ENCODE results near the gene HTT.
A peak's percentile ranks its signal among the peaks of the same experiment; 100 is the strongest.
"Not testable (repeated sequence)": the region's sequence is repeated elsewhere in the genome, so short reads cannot be mapped to it uniquely, and the experiment has no call there.

The HTT gene

DNA sequence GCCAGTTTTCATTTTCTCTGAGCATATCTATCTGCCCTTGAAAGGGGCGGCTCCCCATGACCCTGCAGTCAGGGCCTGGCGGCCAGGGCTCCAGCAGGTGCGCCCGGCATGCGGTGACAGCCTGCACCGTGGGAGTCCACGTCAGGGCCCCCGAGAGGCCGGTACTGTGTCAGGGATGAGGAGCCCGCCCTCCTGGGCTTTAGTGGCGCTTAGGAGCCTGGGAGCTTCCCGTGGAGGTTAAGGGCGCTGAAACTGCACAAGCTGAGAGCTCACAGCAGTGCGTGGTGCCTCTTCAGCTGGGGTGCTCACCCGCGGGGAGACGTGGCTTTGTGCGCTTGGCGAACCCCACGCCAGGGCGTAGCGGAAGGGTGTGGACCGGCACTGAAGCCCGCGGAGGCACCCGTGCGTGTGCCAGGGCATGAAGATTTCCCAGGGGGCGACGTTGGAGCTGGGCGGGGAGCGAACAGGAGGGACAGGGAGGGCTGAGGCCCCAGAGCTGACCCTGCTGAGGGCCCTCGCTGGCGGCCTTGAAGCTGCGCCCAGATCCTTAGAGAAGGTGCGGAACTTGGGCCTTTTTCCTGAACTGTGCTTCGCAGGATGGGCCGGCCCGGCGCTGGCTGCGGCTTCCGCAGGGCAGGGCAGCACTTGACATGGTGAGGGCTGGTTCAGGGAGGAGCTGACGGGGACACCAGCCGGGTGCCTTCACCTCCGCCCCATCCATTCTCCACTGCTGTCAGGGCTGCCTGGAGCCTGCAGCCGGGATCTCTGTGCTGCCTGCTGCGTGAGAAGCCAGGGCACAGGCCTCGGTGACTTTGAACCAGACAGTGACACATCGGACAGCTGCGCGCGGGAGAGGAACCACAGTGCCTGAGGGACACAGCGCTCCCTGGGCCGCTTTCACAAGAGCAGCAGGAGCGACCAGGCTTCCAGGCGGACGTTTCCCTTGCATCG, 33.0 kb upstream of the HTT start:
- H3K27ac Mint-ChIP-seq, result peak overlapping the region; percentile 66
- H3K36me3 Mint-ChIP-seq, result peaks cover 2% of the 10 kb centered on the region
- H3K9me3 Mint-ChIP-seq (ENCODE audit: low read depth), result peaks cover 5% of the 10 kb centered on the region
- H3K4me1 Mint-ChIP-seq (ENCODE audit: low read depth), result peaks cover 46% of the 10 kb centered on the region
- peak overlapping the region; percentile 85 for H3K4me3 Mint-ChIP-seq
- H3K27me3 Mint-ChIP-seq, result peaks cover 2% of the 10 kb centered on the region

DNA sequence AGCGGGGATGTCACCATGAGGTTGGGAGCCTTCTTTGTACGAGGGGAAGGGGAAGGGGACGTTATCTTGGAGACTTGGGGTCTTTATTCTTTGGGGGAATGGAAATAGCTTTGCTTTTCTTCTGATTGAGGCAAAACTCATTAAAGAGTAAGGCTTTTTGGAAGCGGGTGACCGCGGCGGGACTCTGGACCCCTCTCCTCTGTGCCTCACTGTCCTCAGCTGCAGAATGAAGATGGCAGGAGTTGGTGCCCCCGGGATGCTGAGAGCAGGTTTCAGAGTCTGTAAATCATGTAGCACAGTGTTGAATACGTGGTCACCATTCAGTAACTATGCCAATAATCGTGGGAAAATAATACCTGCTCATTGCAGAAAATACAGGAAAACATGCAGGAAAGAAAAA, 32.3 kb upstream of the HTT start:
- peaks cover 2% of the 10 kb centered on the region for H3K36me3 Mint-ChIP-seq
- H3K9me3 Mint-ChIP-seq (ENCODE audit: low read depth), result peaks cover 5% of the 10 kb centered on the region
- H3K4me1 Mint-ChIP-seq (ENCODE audit: low read depth), result peaks cover 43% of the 10 kb centered on the region
- peak overlapping the region; percentile 66 for H3K27ac Mint-ChIP-seq
- H3K27me3 Mint-ChIP-seq, result peaks cover 2% of the 10 kb centered on the region
- peak overlapping the region; percentile 85 for H3K4me3 Mint-ChIP-seq

DNA sequence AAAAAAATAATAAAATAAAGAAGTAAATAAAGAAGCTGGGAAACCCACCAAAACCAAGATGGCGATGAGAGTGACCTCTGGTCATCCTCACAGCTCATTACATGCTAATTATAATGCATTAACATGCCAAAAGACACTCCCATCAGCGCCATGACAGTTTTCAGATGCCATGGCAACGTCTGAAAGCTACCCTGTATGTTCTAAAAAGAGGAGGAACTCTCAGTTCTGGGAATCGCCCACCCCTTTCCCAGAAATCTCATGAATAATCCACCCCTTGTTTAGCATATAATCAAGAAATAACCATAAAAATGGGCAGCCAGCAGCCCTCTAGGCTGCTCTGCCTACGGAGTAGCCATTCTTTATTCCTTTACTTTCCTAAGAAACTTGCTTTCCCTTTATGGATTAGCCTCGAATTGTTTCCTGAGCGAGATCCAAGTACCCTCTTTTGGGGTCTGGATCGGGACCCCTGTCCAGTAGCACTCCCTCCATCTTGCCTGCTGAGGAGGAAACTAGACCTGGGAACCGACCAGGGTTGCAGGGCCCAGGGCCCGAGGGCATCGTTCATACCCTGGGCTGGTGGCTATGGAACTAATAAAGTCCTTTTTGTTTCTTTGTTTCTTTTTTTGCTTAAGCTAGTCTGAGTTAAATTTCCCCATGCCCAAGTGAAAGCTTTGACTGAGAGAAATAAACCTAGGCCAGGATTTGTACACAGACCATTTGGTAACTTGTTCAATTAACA, 31.0 kb upstream of the HTT start:
- no peak overlapping the region for H3K4me3 Mint-ChIP-seq
- no peak overlapping the region for H3K27ac Mint-ChIP-seq

DNA sequence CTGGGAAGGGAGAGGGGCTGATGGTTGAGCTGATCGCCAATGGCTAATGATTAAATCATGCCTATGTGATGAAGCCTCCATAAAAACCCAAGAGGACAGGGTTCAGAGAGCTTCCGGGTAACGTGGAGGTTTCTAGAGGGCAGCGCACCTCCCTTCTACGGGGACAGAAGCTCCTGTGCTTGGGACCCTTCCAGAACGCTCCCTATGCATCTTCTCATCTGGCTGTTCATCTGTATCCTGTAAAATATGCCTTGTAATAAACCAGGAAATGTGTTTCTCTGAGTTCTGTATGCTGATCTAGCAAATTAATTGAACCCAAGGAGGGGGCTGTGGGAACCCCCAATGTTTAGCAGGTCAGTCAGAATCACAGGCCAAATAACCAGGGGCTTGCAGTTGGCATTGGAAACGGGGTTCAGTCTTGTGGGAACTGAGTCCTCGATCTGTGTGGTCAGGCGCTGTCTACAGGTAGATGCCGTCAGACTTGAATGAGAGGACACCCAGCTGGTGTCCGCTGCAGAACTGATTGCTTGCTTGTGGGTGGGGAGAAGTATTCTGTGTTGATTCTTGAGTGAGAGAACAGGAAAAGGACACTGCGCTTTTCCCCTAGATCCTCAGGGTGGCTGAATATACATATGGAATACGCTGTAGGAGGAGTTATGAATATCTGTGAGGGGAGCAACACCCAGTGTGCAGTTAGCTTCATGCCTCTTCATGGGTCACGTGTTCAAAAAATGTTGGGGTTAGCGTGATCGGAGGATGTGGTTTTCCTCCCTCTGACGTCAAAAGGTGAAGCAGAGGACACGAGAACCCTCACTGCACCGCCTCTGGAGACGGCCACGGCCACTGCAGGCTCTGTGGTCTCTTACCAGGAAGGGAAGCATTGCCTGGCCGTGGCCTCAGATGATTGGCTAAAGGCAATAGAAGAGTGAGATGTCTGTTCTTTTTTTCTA, 29.3 kb upstream of the HTT start:
- Mint-ChIP-seq H3K36me3 (peaks cover 2% of the 10 kb centered on the region), H3K4me1 (ENCODE audit: low read depth) (peaks cover 44% of the 10 kb centered on the region), H3K4me3 (peak overlapping the region; percentile 17), H3K27ac (peak overlapping the region; percentile 66), H3K27me3 (no peaks in the 10 kb centered on the region), H3K9me3 (ENCODE audit: low read depth) (peaks cover 5% of the 10 kb centered on the region)

More for the DNA sequence above, 31.0 kb upstream of the HTT start:
- Mint-ChIP-seq H3K27me3 (no peaks in the 10 kb centered on the region), H3K4me1 (ENCODE audit: low read depth) (peaks cover 44% of the 10 kb centered on the region), H3K36me3 (peaks cover 2% of the 10 kb centered on the region), H3K9me3 (ENCODE audit: low read depth) (peaks cover 5% of the 10 kb centered on the region)

GRCh38 chr4:3046162-3046561, 28.3 kb upstream of the HTT start:
- H3K36me3 Mint-ChIP-seq, result peaks cover 2% of the 10 kb centered on the region
- H3K27me3 Mint-ChIP-seq, result no peaks in the 10 kb centered on the region
- no peak overlapping the region for H3K4me3 Mint-ChIP-seq
- no peak overlapping the region for H3K27ac Mint-ChIP-seq
- peaks cover 40% of the 10 kb centered on the region for H3K4me1 Mint-ChIP-seq (ENCODE audit: low read depth)
- H3K9me3 Mint-ChIP-seq (ENCODE audit: low read depth), result peaks cover 5% of the 10 kb centered on the region

DNA sequence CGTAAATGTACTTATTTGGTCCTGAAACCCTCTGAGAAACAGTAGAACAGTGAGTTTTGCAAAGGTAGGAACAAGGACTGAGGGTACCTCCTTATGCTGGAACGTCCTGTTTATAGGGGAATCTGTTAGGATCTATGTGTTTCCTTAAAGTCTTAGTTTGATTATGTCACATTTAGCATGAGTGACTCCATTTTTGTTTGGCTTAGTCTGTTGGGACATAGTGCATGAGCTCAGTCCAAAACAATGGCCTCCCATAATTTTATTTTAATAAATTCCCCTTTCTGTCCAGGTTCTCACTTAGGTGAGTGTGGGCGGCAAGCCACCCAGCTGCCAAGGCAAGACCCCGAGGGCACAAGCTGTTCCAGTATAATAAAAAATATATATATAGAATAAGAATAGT, 27.9 kb upstream of the HTT start:
- Mint-ChIP-seq H3K4me1 (ENCODE audit: low read depth) (peaks cover 38% of the 10 kb centered on the region), H3K27ac (no peak overlapping the region), H3K36me3 (peaks cover 2% of the 10 kb centered on the region)

GRCh38 chr4:3047464-3048286, 26.8 kb upstream of the HTT start:
- H3K9me3 Mint-ChIP-seq (ENCODE audit: low read depth), result peaks cover 5% of the 10 kb centered on the region
- H3K4me3 Mint-ChIP-seq, result peak overlapping the region; percentile 70
- no peaks in the 10 kb centered on the region for H3K27me3 Mint-ChIP-seq
- peaks cover 31% of the 10 kb centered on the region for H3K4me1 Mint-ChIP-seq (ENCODE audit: low read depth)
- peak overlapping the region; percentile 48 for H3K27ac Mint-ChIP-seq
- H3K36me3 Mint-ChIP-seq, result peaks cover 4% of the 10 kb centered on the region

More for the DNA sequence above, 27.9 kb upstream of the HTT start:
- H3K27me3 Mint-ChIP-seq, result no peaks in the 10 kb centered on the region
- H3K9me3 Mint-ChIP-seq (ENCODE audit: low read depth), result peaks cover 5% of the 10 kb centered on the region
- no peak overlapping the region for H3K4me3 Mint-ChIP-seq

GRCh38 chr4:3051141-3051897, 23.2 kb upstream of the HTT start:
- H3K27me3 Mint-ChIP-seq; H3K27ac Mint-ChIP-seq; H3K4me3 Mint-ChIP-seq; H3K36me3 Mint-ChIP-seq; H3K9me3 Mint-ChIP-seq (ENCODE audit: low read depth): not testable (repeated sequence)
- peaks cover 12% of the 10 kb centered on the region for H3K4me1 Mint-ChIP-seq (ENCODE audit: low read depth)

GRCh38 chr4:3054169-3054759, 20.2 kb upstream of the HTT start:
- no peaks in the 10 kb centered on the region for H3K27me3 Mint-ChIP-seq
- H3K27ac Mint-ChIP-seq, result no peak overlapping the region
- H3K36me3 Mint-ChIP-seq, result peaks cover 2% of the 10 kb centered on the region
- H3K4me1 Mint-ChIP-seq (ENCODE audit: low read depth), result no peaks in the 10 kb centered on the region
- H3K9me3 Mint-ChIP-seq (ENCODE audit: low read depth), result peaks cover 8% of the 10 kb centered on the region
- H3K4me3 Mint-ChIP-seq, result no peak overlapping the region

- H3K4me1 Mint-ChIP-seq (ENCODE audit: low read depth), result no peaks in the 10 kb centered on the region
- peaks cover 2% of the 10 kb centered on the region for H3K36me3 Mint-ChIP-seq
- peaks cover 4% of the 10 kb centered on the region for H3K9me3 Mint-ChIP-seq (ENCODE audit: low read depth)
- no peak overlapping the region for H3K27ac Mint-ChIP-seq
- H3K27me3 Mint-ChIP-seq, result peaks cover 4% of the 10 kb centered on the region
- no peak overlapping the region for H3K4me3 Mint-ChIP-seq
These were observed 14.5 kb upstream of the HTT start for GRCh38 chr4:3059943-3060342.

- H3K9me3 Mint-ChIP-seq (ENCODE audit: low read depth), result no peaks in the 10 kb centered on the region
These were observed 13.5 kb upstream of the HTT start for GRCh38 chr4:3060946-3061345.

DNA sequence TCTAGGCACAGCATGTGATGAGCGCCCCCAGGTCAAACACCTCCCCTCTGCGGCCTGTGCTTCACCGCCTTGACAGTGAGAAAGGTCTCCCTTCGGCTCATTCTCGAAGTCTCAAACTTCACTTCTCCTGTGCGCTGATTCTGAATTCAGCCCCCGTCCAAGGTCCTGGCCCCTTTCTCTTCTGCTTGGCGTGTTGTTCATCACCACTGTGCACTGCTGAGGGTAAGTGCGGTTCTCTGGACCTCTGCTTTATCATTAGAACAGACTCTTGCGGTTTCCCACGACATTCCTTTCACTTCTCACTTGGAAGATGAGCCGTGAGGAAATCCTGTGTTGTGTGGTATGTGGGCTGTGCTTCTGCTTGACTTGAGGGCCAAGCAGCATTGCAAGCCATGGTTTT, 12.0 kb upstream of the HTT start:
- no peak overlapping the region for H3K27ac Mint-ChIP-seq
- H3K27me3 Mint-ChIP-seq, result peaks cover 4% of the 10 kb centered on the region
- no peak overlapping the region for H3K4me3 Mint-ChIP-seq
- H3K36me3 Mint-ChIP-seq, result peaks cover 6% of the 10 kb centered on the region
- H3K9me3 Mint-ChIP-seq (ENCODE audit: low read depth), result no peaks in the 10 kb centered on the region
- H3K4me1 Mint-ChIP-seq (ENCODE audit: low read depth), result no peaks in the 10 kb centered on the region

More at GRCh38 chr4:3060946-3061345, 13.5 kb upstream of the HTT start:
- peaks cover 4% of the 10 kb centered on the region for H3K27me3 Mint-ChIP-seq
- peaks cover 6% of the 10 kb centered on the region for H3K36me3 Mint-ChIP-seq
- H3K4me1 Mint-ChIP-seq (ENCODE audit: low read depth), result no peaks in the 10 kb centered on the region
- H3K4me3 Mint-ChIP-seq, result no peak overlapping the region
- no peak overlapping the region for H3K27ac Mint-ChIP-seq

DNA sequence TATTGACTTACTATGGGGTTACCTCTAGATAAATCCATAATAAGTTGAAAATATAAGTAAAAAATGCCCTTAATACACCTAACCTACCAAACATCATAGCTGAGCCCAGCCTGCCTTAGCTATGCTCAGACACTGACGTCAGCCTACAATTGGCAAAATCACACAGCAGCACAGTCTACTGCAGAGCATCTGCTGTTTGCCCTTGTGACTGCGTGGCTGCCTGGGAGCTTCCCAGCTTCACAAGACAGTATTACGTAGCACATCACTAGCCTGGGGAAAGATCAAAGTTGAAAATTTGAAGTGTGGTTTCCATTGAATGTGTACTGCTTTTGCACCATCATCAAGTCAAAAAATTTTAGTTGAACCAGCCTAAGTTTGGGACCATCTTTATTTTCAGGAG, 8.9 kb upstream of the HTT start:
- H3K36me3 Mint-ChIP-seq, result peaks cover 6% of the 10 kb centered on the region
- H3K9me3 Mint-ChIP-seq (ENCODE audit: low read depth), result no peaks in the 10 kb centered on the region
- H3K27ac Mint-ChIP-seq, result no peak overlapping the region
- peaks cover 4% of the 10 kb centered on the region for H3K27me3 Mint-ChIP-seq
- H3K4me1 Mint-ChIP-seq (ENCODE audit: low read depth), result no peaks in the 10 kb centered on the region
- H3K4me3 Mint-ChIP-seq, result no peak overlapping the region

Data from activated naive CD8-positive, alpha-beta T cell (primary cell).